OCI-LY7 (cell line): ENCODE data around the gene C20orf204. TPM values are rescaled to one million over a fixed set of nuclear protein-coding genes. Genes with fewer than 3 reads are reported as not detected.

Experiments
- BruUV-seq: library from RNA; stranded (reverse); fragments of 400-500 nt; replicated peaks from 2 replicates; lab custom pipeline; 2021; lab: Mats Ljungman, UMichigan
- CTCF ChIA-PET: fragments of 300-600 bp; sonication (Branson Sonifier 250); formaldehyde crosslinking; loops from one replicate; lab custom pipeline; 2022; ENCODE audit warnings: antibody characterized with exemption; ENCODE audit not compliant: unreplicated experiment; lab: Charles Lee
- POLR2A ChIA-PET: fragments of 300-600 bp; sonication (Branson Sonifier 250); formaldehyde crosslinking; loops from one replicate; lab custom pipeline; 2022; ENCODE audit warnings: antibody characterized with exemption; lab: Charles Lee
- DNase-seq: peaks from one replicate; pipeline ENCODE4 v3.0.0-alpha.2; 2015; ENCODE audit warnings: low spot score
- H2AFZ ChIP-seq: fragments of 200-600 bp; sonication (generic), shearing (Covaris generic); 2 replicates; pipeline ENCODE4 v1.6.1; 2014; ENCODE audit warnings: mild to moderate bottlenecking, antibody characterized with exemption, low read length, moderate library complexity
- H3K27ac ChIP-seq: fragments of 200-600 bp; sonication (generic); 2 replicates; pipeline ENCODE4 v1.5.1; 2014; ENCODE audit warnings: mixed run types, low read depth, mild to moderate bottlenecking, moderate library complexity, low read length, inconsistent platforms; ENCODE audit not compliant: poor library complexity, severe bottlenecking
- H3K36me3 ChIP-seq: fragments of 200-600 bp; sonication (generic); 2 replicates; pipeline ENCODE4 v1.6.1; 2014; ENCODE audit warnings: mild to moderate bottlenecking, antibody characterized with exemption, low read length, moderate library complexity, mixed read lengths; ENCODE audit not compliant: insufficient read depth
- H3K4me1 ChIP-seq: fragments of 200-600 bp; sonication (generic); 2 replicates; pipeline ENCODE4 v1.5.1; 2014; ENCODE audit warnings: mild to moderate bottlenecking, low read length; ENCODE audit not compliant: insufficient read depth, poor library complexity, severe bottlenecking
- H3K4me2 ChIP-seq: fragments of 200-600 bp; sonication (generic); 2 replicates; pipeline ENCODE4 v1.6.1; 2014; ENCODE audit warnings: mild to moderate bottlenecking, low read length
- H3K4me3 ChIP-seq: fragments of 200-600 bp; sonication (generic); 2 replicates; pipeline ENCODE4 v1.5.1; 2014; ENCODE audit warnings: mild to moderate bottlenecking, low read depth, low read length; ENCODE audit not compliant: poor library complexity, severe bottlenecking
- H3K79me2 ChIP-seq: fragments of 200-600 bp; sonication (generic); 2 replicates; pipeline ENCODE4 v1.6.1; 2016; ENCODE audit warnings: low read depth, mild to moderate bottlenecking, low read length, moderate library complexity, mixed read lengths; ENCODE audit not compliant: insufficient read depth
- H3K9me2 ChIP-seq: fragments of 200-600 bp; sonication (generic); 2 replicates; pipeline ENCODE4 v1.6.1; 2016; ENCODE audit warnings: mild to moderate bottlenecking, low read length, mixed read lengths; ENCODE audit not compliant: insufficient read depth
- H3K9me3 ChIP-seq: fragments of 200-600 bp; sonication (generic); 2 replicates; pipeline ENCODE4 v1.6.1; 2014; ENCODE audit warnings: mild to moderate bottlenecking, mixed run types, low read length, mixed read lengths
- H4K20me1 ChIP-seq: fragments of 200-600 bp; sonication (generic); 2 replicates; pipeline ENCODE4 v1.6.1; 2014; ENCODE audit warnings: mild to moderate bottlenecking, antibody characterized with exemption, low read length, moderate library complexity, mixed read lengths; ENCODE audit not compliant: insufficient read depth
- CTCF ChIP-seq: fragments of 200-600 bp; sonication (generic); conservative IDR thresholded peaks from 2 replicates; pipeline ENCODE4 v1.5.1; 2014; ENCODE audit warnings: mild to moderate bottlenecking, antibody characterized with exemption, low read length, moderate library complexity, mixed read lengths
- EZH2phosphoT487 ChIP-seq: fragments of 200-600 bp; sonication (generic); IDR thresholded peaks from 2 replicates; pipeline ENCODE4 v1.6.1; 2018; ENCODE audit warnings: low read depth, borderline replicate concordance, mild to moderate bottlenecking, mixed run types, antibody characterized with exemption, low read length, moderate library complexity, mixed read lengths
- intact Hi-C: fragments of 100-400 bp; cut with micrococcal nuclease; formaldehyde crosslinking; loops from one replicate; pipeline ENCODE4 v1.10.0; 2022; ENCODE audit not compliant: unreplicated experiment
- total RNA-seq, 2 experiments: library from RNA; depleted of rRNA in 1 of 2; stranded (reverse); fragments of >200 nt in 1 of 2; shearing (Covaris generic) in 1 of 2; gene quantifications; 2 replicates each; pipeline ENCODE4 v1.2.3, GENCODE V29; 2014 to 2022

The C20orf204 gene
- total RNA-seq, 2 experiments from 2014 or later = 3.5 to 6.7 TPM

GRCh38 chr20:64075556-64075955 lies 39.6 kb downstream of the C20orf204 start:
- no peak for TF ChIP-seq EZH2phosphoT487
- TF ChIP-seq CTCF = no peak
- Histone ChIP-seq H3K9me2 (no peaks in the 10 kb centered on the region), H4K20me1 (no peaks in the 10 kb centered on the region), H3K4me3 (no peak overlapping the region), H3K4me1 (peaks cover 39% of the 10 kb centered on the region), H2AFZ (no peak overlapping the region), H3K9me3 (no peaks in the 10 kb centered on the region), H3K79me2 (peaks cover 13% of the 10 kb centered on the region; the same call in 1 of the 2 replicates), H3K4me2 (no peak overlapping the region), H3K27ac (no peak overlapping the region), H3K36me3 (peaks cover 43% of the 10 kb centered on the region; the same call in 1 of the 2 replicates)
- ChIA-PET POLR2A (interaction anchor here (1.0 kb wide), 1 partner anchor 21 kb away, joined by 3 read pairs; no protein-coding TSS in a partner anchor), CTCF (no interaction called here)
- no peak for DNase-seq
- BruUV-seq = no TSS peak
- intact Hi-C loops = loop anchor here (5.0 kb wide), 2 partner anchors 93 to 448 kb away; partner anchors contain the start of genes GMEB2 and PRPF6

- Histone ChIP-seq H4K20me1 (no peaks in the 10 kb centered on the region), H3K79me2 (peaks cover 13% of the 10 kb centered on the region; the same call in 1 of the 2 replicates), H3K4me1 (peaks cover 43% of the 10 kb centered on the region), H3K9me2 (no peaks in the 10 kb centered on the region), H3K4me2 (peak overlapping the region; percentile 90), H3K36me3 (peaks cover 43% of the 10 kb centered on the region; the same call in 1 of the 2 replicates), H3K9me3 (no peaks in the 10 kb centered on the region), H2AFZ (no peak overlapping the region), H3K27ac (peak overlapping the region; percentile 97), H3K4me3 (peak overlapping the region; percentile 94)
- TF ChIP-seq EZH2phosphoT487 (no peak), CTCF (no peak)
- ChIA-PET POLR2A (interaction anchor here (1.0 to 1.6 kb wide), 2 partner anchors 10 to 22 kb away, joined by 3 read pairs; no protein-coding TSS in a partner anchor), CTCF (no interaction called here)
- intact Hi-C loops = loop anchor here (5.0 kb wide), 2 partner anchors 94 to 449 kb away; partner anchors contain the start of genes GMEB2 and PRPF6
- BruUV-seq = no TSS peak
- DNase-seq = no peak
These were observed 40.3 kb downstream of the C20orf204 start for GRCh38 chr20:64076061-64076997.
